HCT116 (cell line): ENCODE data around the gene ANTKMT. TPM values are rescaled to one million over a fixed set of nuclear protein-coding genes. Genes with fewer than 3 reads are reported as not detected.

Experiments used
- ATAC-seq: fragments of 200-7000 bp; cut with Tn5 transposase; 2 replicates; pipeline ENCODE4 v1.9.1; 2020; ENCODE audit warnings: mild to moderate bottlenecking, moderate library complexity
- BruUV-seq: library from RNA; stranded (reverse); fragments of 400-500 nt; replicated peaks from 2 replicates; lab custom pipeline; 2021; lab: Mats Ljungman, UMichigan
- CTCF ChIA-PET: fragments of 300-600 bp; sonication (Branson Sonifier 250); formaldehyde crosslinking; loops from one replicate; lab custom pipeline; 2021; ENCODE audit warnings: antibody characterized with exemption; lab: Charles Lee
- POLR2A ChIA-PET: fragments of 300-600, 350-600 bp; sonication (Branson Sonifier 250); formaldehyde crosslinking; loops from one replicate; lab custom pipeline; 2021; ENCODE audit warnings: antibody characterized with exemption; lab: Charles Lee
- RAD21 ChIA-PET, 2 experiments: fragments of 300-600 bp; sonication (Branson Sonifier 250); formaldehyde crosslinking; loops; one replicate each; lab custom pipeline; 2023; ENCODE audit warnings: low total read pairs in 2 of 2; ENCODE audit not compliant: uncharacterized antibody in 2 of 2, unreplicated experiment in 2 of 2, low non-redundant PET in 1 of 2; lab: Charles Lee
- DNase-seq: peaks from one replicate; pipeline ENCODE4 v3.0.0-alpha.2; 2010; ENCODE audit warnings: low read depth, low spot score
- H2AFZ ChIP-seq: fragments of 200-600 bp; shearing (Covaris generic), sonication (generic); 2 replicates; pipeline ENCODE4 v1.6.1; 2017; ENCODE audit warnings: low read depth, mixed run types, mixed read lengths, antibody characterized with exemption, low read length; ENCODE audit not compliant: poor library complexity, severe bottlenecking
- H3K27ac ChIP-seq: 2 replicates; pipeline ENCODE4 v1.5.1; 2012; ENCODE audit warnings: low read depth, low read length
- H3K27me3 ChIP-seq: fragments of 200-600 bp; sonication (generic); 2 replicates; pipeline ENCODE4 v1.6.1; 2016; ENCODE audit warnings: mixed run types, low read length, mixed read lengths; ENCODE audit not compliant: insufficient read depth
- H3K36me3 ChIP-seq, 2 experiments: fragments of 200-500 bp in 1 of 2; fragments of 200-600 bp in 1 of 2; sonication (Bioruptor generic) in 1 of 2; sonication (generic) in 1 of 2; 2 replicates each; pipeline versions ENCODE4 v1.5.1 to v1.6.1; 2014 to 2016; ENCODE audit warnings: low read length in 2 of 2, inconsistent platforms in 1 of 2, mixed read lengths in 1 of 2, mixed run types in 1 of 2; ENCODE audit not compliant: insufficient read depth in 2 of 2, control insufficient read depth in 1 of 2
- H3K4me1 ChIP-seq, 2 experiments: fragments of 200-600 bp in 1 of 2; sonication (generic) in 1 of 2; 2 replicates each; pipeline versions ENCODE4 v1.5.1 to v1.6.1; 2012 to 2017; ENCODE audit warnings: low read length in 2 of 2, inconsistent platforms in 1 of 2, mild to moderate bottlenecking in 1 of 2, mixed read lengths in 1 of 2, mixed run types in 1 of 2, moderate library complexity in 1 of 2; ENCODE audit not compliant: insufficient read depth in 2 of 2, control insufficient read depth in 1 of 2
- H3K4me2 ChIP-seq: fragments of 200-600 bp; sonication (generic); 2 replicates; pipeline ENCODE4 v1.6.1; 2017; ENCODE audit warnings: mixed run types, low read length, mixed read lengths
- H3K4me3 ChIP-seq, 2 experiments: fragments of 200-600 bp in 1 of 2; sonication (generic) in 1 of 2; replicated peaks in 1 of 2; 2 replicates each; pipeline ENCODE4 v1.5.1; 2011 to 2016; ENCODE audit warnings: low read length in 2 of 2, control low read depth in 1 of 2, low read depth in 1 of 2, mild to moderate bottlenecking in 1 of 2, mixed read lengths in 1 of 2, mixed run types in 1 of 2
- H3K79me2 ChIP-seq: fragments of 200-600 bp; sonication (generic); 2 replicates; pipeline ENCODE4 v1.6.1; 2017; ENCODE audit warnings: mild to moderate bottlenecking, mixed run types, low read length, moderate library complexity, mixed read lengths; ENCODE audit not compliant: insufficient read depth
- H3K9ac ChIP-seq: fragments of 200-600 bp; sonication (generic); 2 replicates; pipeline ENCODE4 v1.6.1; 2016; ENCODE audit warnings: low read length, mixed read lengths
- H3K9me2 ChIP-seq: fragments of 200-600 bp; sonication (generic), shearing (Covaris generic); 2 replicates; pipeline ENCODE4 v1.6.1; 2017; ENCODE audit warnings: mixed run types, mild to moderate bottlenecking, moderate library complexity; ENCODE audit not compliant: insufficient read depth
- H3K9me3 ChIP-seq, 2 experiments: fragments of 200-500 bp in 1 of 2; fragments of 200-600 bp in 1 of 2; sonication (Bioruptor generic) in 1 of 2; sonication (generic) in 1 of 2; 2 replicates each; pipeline ENCODE4 v1.6.1; 2014 to 2017; ENCODE audit warnings: low read length in 2 of 2, mixed read lengths in 2 of 2, inconsistent platforms in 1 of 2, low read depth in 1 of 2, mild to moderate bottlenecking in 1 of 2, mixed run types in 1 of 2, moderate library complexity in 1 of 2; ENCODE audit not compliant: control insufficient read depth in 1 of 2, insufficient read depth in 1 of 2
- H4K20me1 ChIP-seq: fragments of 200-600 bp; sonication (generic), shearing (Covaris generic); 2 replicates; pipeline ENCODE4 v1.6.1; 2017; ENCODE audit warnings: mixed run types, mild to moderate bottlenecking, moderate library complexity; ENCODE audit not compliant: insufficient read depth
- CTCF ChIP-seq, 3 experiments: fragments of 200-600 bp in 1 of 3; sonication (generic) in 1 of 3; IDR thresholded peaks in 2 of 3; conservative IDR thresholded peaks in 1 of 3; 2 replicates each; pipeline ENCODE4 v1.5.1; 2012 to 2017; ENCODE audit warnings: low read depth in 2 of 3, low read length in 2 of 3, antibody characterized with exemption in 1 of 3, borderline replicate concordance in 1 of 3, control low read depth in 1 of 3, mild to moderate bottlenecking in 1 of 3, mixed read lengths in 1 of 3, mixed run types in 1 of 3, moderate library complexity in 1 of 3; ENCODE audit not compliant: insufficient read depth in 1 of 3
- EGR1 ChIP-seq: IDR thresholded peaks from 2 replicates; pipeline ENCODE4 v1.6.1; 2012; ENCODE audit warnings: low read depth
- ELF1 ChIP-seq: IDR thresholded peaks from 2 replicates; pipeline ENCODE4 v1.6.1; 2012; ENCODE audit warnings: low read depth, borderline replicate concordance
- EZH2 ChIP-seq: fragments of 200-600 bp; sonication (generic); IDR thresholded peaks from 2 replicates; pipeline ENCODE4 v1.6.1; 2017; ENCODE audit warnings: antibody characterized with exemption, mixed run types
- EZH2phosphoT487 ChIP-seq: fragments of 200-600 bp; IDR thresholded peaks from 2 replicates; pipeline ENCODE4 v1.6.1; 2018; ENCODE audit warnings: antibody characterized with exemption, borderline replicate concordance
- JUND ChIP-seq: IDR thresholded peaks from 2 replicates; pipeline ENCODE4 v1.6.1; 2012
- POLR2A ChIP-seq: IDR thresholded peaks from 2 replicates; pipeline ENCODE4 v1.7.0; 2011; ENCODE audit warnings: borderline replicate concordance; ENCODE audit not compliant: insufficient read depth, insufficient read length; ENCODE audit errors: extremely low read depth
- POLR2AphosphoS5 ChIP-seq: IDR thresholded peaks from 2 replicates; pipeline ENCODE4 v1.6.1; 2011; ENCODE audit warnings: mild to moderate bottlenecking, low read depth, low read length, moderate library complexity
- RAD21 ChIP-seq: IDR thresholded peaks from 2 replicates; pipeline ENCODE4 v1.6.1; 2012; ENCODE audit warnings: low read depth, mild to moderate bottlenecking
- SIN3A ChIP-seq: IDR thresholded peaks from 2 replicates; pipeline ENCODE4 v1.6.1; 2012; ENCODE audit warnings: low read depth
- SP1 ChIP-seq: IDR thresholded peaks from 2 replicates; pipeline ENCODE4 v1.6.1; 2012; ENCODE audit warnings: low read depth
- SRF ChIP-seq: IDR thresholded peaks from 2 replicates; pipeline ENCODE4 v1.6.1; 2012; ENCODE audit warnings: low read depth
- TCF7L2 ChIP-seq: IDR thresholded peaks from 2 replicates; pipeline ENCODE4 v1.7.0; 2011; ENCODE audit warnings: borderline replicate concordance, inconsistent platforms; ENCODE audit not compliant: insufficient read depth, insufficient read length; ENCODE audit errors: extremely low read depth
- YY1 ChIP-seq: IDR thresholded peaks from 2 replicates; pipeline ENCODE4 v1.6.1; 2011; ENCODE audit warnings: low read length, low read depth, moderate library complexity, mild to moderate bottlenecking; ENCODE audit not compliant: insufficient replicate concordance; ENCODE audit errors: extremely low read depth
- ZNF274 ChIP-seq: fragments of 200-500 bp; sonication (Bioruptor generic); IDR thresholded peaks from 2 replicates; pipeline ENCODE4 v1.6.1; 2014; ENCODE audit warnings: mild to moderate bottlenecking, low read depth, low read length, inconsistent platforms
- intact Hi-C: fragments of 100-400 bp; cut with micrococcal nuclease; formaldehyde crosslinking; loops from 2 replicates; pipeline ENCODE4 v1.10.0; 2022
- total RNA-seq: library from RNA; stranded (reverse); gene quantifications from one replicate; pipeline ENCODE4 v1.2.1, GENCODE V29; 2021; ENCODE audit not compliant: unreplicated experiment
- TF ChIP-seq, protein P1 (sequence below): IDR thresholded peaks from 2 replicates; pipeline ENCODE4 v1.6.1; 2012; ENCODE audit warnings: low read depth
- TF ChIP-seq, protein P2 (sequence below): IDR thresholded peaks from 2 replicates; pipeline ENCODE4 v1.6.1; 2012
- TF ChIP-seq, protein P3 (sequence below): IDR thresholded peaks from 2 replicates; pipeline ENCODE4 v1.6.1; 2012
- TF ChIP-seq, protein P4 (sequence below): IDR thresholded peaks from 2 replicates; pipeline ENCODE4 v1.6.1; 2011; ENCODE audit warnings: mild to moderate bottlenecking, low read length, moderate library complexity; ENCODE audit not compliant: insufficient replicate concordance; ENCODE audit errors: extremely low read depth

Gene ANTKMT
- total RNA-seq, 1 experiment from 2014 or later, result 65.4 TPM

DNA sequence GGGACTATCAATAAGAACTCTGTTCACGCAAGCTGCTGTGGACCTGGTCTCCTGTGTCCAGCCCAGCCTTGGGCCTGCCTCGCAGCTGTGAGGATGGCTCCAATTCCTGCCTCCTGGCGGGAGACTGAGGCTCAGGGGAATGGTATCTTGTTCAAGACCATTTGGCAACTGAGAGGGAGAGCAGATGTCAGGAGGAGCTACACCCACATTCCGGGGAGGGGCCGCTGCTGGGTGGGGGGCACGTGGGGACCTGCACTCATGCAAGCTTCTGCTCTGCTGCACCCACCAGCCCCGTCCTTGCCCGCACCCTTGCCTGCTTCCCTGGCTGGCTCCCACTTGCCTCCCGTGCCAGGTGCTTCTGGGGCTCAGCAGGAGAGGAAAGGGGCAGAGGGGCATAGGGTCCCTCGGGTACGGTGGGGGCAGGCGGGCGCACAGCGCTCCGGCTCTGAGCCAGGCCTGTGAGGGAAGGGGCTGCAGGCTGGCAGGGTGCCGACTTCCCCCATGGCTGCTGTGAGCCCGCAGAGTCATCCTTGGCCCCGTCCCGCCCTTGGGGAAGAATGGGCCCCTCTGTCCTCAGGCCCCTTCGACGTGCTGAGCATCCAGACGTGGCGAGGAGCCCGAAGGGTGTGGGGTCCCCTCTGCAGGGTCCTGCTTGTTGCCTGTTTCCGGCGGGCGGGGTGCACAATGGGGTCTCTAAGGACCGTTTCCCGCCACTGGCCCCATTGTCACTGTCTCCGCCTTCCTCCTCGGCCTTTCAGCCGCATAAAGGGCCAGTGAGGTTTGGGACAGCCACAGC, 3.3 kb upstream of the ANTKMT start:
- POLR2A ChIA-PET, result no interaction called here
- H3K79me2 ChIP-seq, result peaks cover 25% of the 10 kb centered on the region
- no peaks in the 10 kb centered on the region for H3K9me2 ChIP-seq
- H3K4me3 ChIP-seq, result no peak overlapping the region
- no peak overlapping the region; the same call in 1 of the 2 replicates for H3K27ac ChIP-seq
- no peak overlapping the region for H3K4me2 ChIP-seq
- no peak for ATAC-seq
- RAD21 ChIA-PET, result no interaction called here
- H3K9me3 ChIP-seq, result no peaks in the 10 kb centered on the region
- no peak for DNase-seq
- H3K36me3 ChIP-seq, result no peaks in the 10 kb centered on the region
- intact Hi-C loops, result no loop called here
- no peaks in the 10 kb centered on the region for H3K27me3 ChIP-seq
- H4K20me1 ChIP-seq, result peaks cover 3% of the 10 kb centered on the region; the same call in 1 of the 2 replicates
- H2AFZ ChIP-seq, result no peak overlapping the region
- BruUV-seq, result no TSS peak
- peaks cover 37 to 74% of the 10 kb centered on the region in 2 experiments for H3K4me1 ChIP-seq
- CTCF ChIA-PET, result no interaction called here
- no peak overlapping the region for H3K9ac ChIP-seq
- TF ChIP-seq, protein P1, sequence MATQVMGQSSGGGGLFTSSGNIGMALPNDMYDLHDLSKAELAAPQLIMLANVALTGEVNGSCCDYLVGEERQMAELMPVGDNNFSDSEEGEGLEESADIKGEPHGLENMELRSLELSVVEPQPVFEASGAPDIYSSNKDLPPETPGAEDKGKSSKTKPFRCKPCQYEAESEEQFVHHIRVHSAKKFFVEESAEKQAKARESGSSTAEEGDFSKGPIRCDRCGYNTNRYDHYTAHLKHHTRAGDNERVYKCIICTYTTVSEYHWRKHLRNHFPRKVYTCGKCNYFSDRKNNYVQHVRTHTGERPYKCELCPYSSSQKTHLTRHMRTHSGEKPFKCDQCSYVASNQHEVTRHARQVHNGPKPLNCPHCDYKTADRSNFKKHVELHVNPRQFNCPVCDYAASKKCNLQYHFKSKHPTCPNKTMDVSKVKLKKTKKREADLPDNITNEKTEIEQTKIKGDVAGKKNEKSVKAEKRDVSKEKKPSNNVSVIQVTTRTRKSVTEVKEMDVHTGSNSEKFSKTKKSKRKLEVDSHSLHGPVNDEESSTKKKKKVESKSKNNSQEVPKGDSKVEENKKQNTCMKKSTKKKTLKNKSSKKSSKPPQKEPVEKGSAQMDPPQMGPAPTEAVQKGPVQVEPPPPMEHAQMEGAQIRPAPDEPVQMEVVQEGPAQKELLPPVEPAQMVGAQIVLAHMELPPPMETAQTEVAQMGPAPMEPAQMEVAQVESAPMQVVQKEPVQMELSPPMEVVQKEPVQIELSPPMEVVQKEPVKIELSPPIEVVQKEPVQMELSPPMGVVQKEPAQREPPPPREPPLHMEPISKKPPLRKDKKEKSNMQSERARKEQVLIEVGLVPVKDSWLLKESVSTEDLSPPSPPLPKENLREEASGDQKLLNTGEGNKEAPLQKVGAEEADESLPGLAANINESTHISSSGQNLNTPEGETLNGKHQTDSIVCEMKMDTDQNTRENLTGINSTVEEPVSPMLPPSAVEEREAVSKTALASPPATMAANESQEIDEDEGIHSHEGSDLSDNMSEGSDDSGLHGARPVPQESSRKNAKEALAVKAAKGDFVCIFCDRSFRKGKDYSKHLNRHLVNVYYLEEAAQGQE, result no peak
- TF ChIP-seq, protein P2, sequence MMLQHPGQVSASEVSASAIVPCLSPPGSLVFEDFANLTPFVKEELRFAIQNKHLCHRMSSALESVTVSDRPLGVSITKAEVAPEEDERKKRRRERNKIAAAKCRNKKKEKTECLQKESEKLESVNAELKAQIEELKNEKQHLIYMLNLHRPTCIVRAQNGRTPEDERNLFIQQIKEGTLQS, result no peak
- TF ChIP-seq ELF1 (no peak), ZNF274 (no peak), SRF (no peak), JUND (no peak), POLR2A (no peak), YY1 (no peak), EGR1 (no peak), RAD21 (no peak), EZH2 (no peak), POLR2AphosphoS5 (no peak), TCF7L2 (no peak), SP1 (no peak), CTCF (IDR thresholded peaks at IDR 0.05 in 2 of 3, conservative IDR thresholded peaks at IDR 0.05 in 1 of 3; ENCODE audit: borderline replicate concordance in 1 of 3, insufficient read depth in 1 of 3, low read depth in 2 of 3, low read length in 2 of 3) (no peak), SIN3A (no peak), EZH2phosphoT487 (no peak)
- TF ChIP-seq, protein P3, sequence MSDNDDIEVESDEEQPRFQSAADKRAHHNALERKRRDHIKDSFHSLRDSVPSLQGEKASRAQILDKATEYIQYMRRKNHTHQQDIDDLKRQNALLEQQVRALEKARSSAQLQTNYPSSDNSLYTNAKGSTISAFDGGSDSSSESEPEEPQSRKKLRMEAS, result no peak
- TF ChIP-seq, protein P4, sequence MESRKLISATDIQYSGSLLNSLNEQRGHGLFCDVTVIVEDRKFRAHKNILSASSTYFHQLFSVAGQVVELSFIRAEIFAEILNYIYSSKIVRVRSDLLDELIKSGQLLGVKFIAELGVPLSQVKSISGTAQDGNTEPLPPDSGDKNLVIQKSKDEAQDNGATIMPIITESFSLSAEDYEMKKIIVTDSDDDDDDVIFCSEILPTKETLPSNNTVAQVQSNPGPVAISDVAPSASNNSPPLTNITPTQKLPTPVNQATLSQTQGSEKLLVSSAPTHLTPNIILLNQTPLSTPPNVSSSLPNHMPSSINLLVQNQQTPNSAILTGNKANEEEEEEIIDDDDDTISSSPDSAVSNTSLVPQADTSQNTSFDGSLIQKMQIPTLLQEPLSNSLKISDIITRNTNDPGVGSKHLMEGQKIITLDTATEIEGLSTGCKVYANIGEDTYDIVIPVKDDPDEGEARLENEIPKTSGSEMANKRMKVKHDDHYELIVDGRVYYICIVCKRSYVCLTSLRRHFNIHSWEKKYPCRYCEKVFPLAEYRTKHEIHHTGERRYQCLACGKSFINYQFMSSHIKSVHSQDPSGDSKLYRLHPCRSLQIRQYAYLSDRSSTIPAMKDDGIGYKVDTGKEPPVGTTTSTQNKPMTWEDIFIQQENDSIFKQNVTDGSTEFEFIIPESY, result no peak
